ACHN (cell line): ENCODE data around the gene PLEK.

ENCODE experiments used
- DNase-seq: peaks from one replicate; pipeline ENCODE4 v3.0.0-alpha.2; 2015
- in situ Hi-C: cut with HindIII; loops from 2 replicates; pipeline ENCODE4 v1.10.0; 2017; ENCODE audit warnings: low sequenced_read_pairs, low pct_ligation_motif_present, low pct_unique_long_range_greater_than_20kb

The PLEK gene

GRCh38 chr2:68404164-68404563 is 39.1 kb downstream of the PLEK start:
- in situ Hi-C loops = no loop called here
- DNase-seq = no peak

- no peak for DNase-seq
- in situ Hi-C loops = no loop called here
Observed at GRCh38 chr2:68404893-68405799, 40.1 kb downstream of the PLEK start.

GRCh38 chr2:68411397-68412126 is 46.5 kb downstream of the PLEK start:
- in situ Hi-C loops = no loop called here
- no peak for DNase-seq

GRCh38 chr2:68412127-68412819 is 47.2 kb downstream of the PLEK start:
- in situ Hi-C loops = no loop called here
- no peak for DNase-seq

GRCh38 chr2:68413466-68413865 is 48.4 kb downstream of the PLEK start:
- no peak for DNase-seq
- in situ Hi-C loops = no loop called here

- DNase-seq = no peak
- in situ Hi-C loops = no loop called here
Observed at GRCh38 chr2:68414452-68414851, 49.4 kb downstream of the PLEK start.

- in situ Hi-C loops = no loop called here
- no peak for DNase-seq
Observed at GRCh38 chr2:68414876-68415275, 49.8 kb downstream of the PLEK start.

GRCh38 chr2:68415521-68415920 is 50.4 kb downstream of the PLEK start:
- in situ Hi-C loops = no loop called here
- DNase-seq = no peak

- in situ Hi-C loops = no loop called here
Observed at GRCh38 chr2:68416081-68416675, 51.1 kb downstream of the PLEK start.

GRCh38 chr2:68417926-68418325 is 52.8 kb downstream of the PLEK start:
- DNase-seq = no peak
- in situ Hi-C loops = no loop called here

More at GRCh38 chr2:68416081-68416675, 51.1 kb downstream of the PLEK start:
- no peak for DNase-seq

GRCh38 chr2:68418419-68418818 is 53.3 kb downstream of the PLEK start:
- no peak for DNase-seq
- in situ Hi-C loops = no loop called here

- in situ Hi-C loops = no loop called here
- DNase-seq = no peak
Observed at GRCh38 chr2:68418855-68419254, 53.8 kb downstream of the PLEK start.

GRCh38 chr2:68420254-68420910 is 55.3 kb downstream of the PLEK start:
- in situ Hi-C loops = no loop called here
- no peak for DNase-seq

GRCh38 chr2:68423966-68424650 is 59.0 kb downstream of the PLEK start:
- DNase-seq = no peak
- in situ Hi-C loops = no loop called here

GRCh38 chr2:68425503-68425902 is 60.4 kb downstream of the PLEK start:
- DNase-seq = no peak
- in situ Hi-C loops = no loop called here

- in situ Hi-C loops = no loop called here
- no peak for DNase-seq
Observed at GRCh38 chr2:68426446-68426845, 61.4 kb downstream of the PLEK start.

GRCh38 chr2:68426848-68427579 is 61.9 kb downstream of the PLEK start:
- in situ Hi-C loops = no loop called here
- DNase-seq = no peak
